HCT116 (cell line): Measurements from ENCODE around the gene USP2. TPM values are rescaled to one million over a fixed set of nuclear protein-coding genes. Genes with fewer than 3 reads are reported as not detected.

Source experiments
- ATAC-seq: fragments of 200-7000 bp; cut with Tn5 transposase; 2 replicates; pipeline ENCODE4 v1.9.1; 2020; ENCODE audit warnings: mild to moderate bottlenecking, moderate library complexity
- BruUV-seq: library from RNA; stranded (reverse); fragments of 400-500 nt; replicated peaks from 2 replicates; lab custom pipeline; 2021; lab: Mats Ljungman, UMichigan
- CTCF ChIA-PET: fragments of 300-600 bp; sonication (Branson Sonifier 250); formaldehyde crosslinking; loops from one replicate; lab custom pipeline; 2021; ENCODE audit warnings: antibody characterized with exemption; lab: Charles Lee
- POLR2A ChIA-PET: fragments of 300-600, 350-600 bp; sonication (Branson Sonifier 250); formaldehyde crosslinking; loops from one replicate; lab custom pipeline; 2021; ENCODE audit warnings: antibody characterized with exemption; lab: Charles Lee
- RAD21 ChIA-PET, 2 experiments: fragments of 300-600 bp; sonication (Branson Sonifier 250); formaldehyde crosslinking; loops; one replicate each; lab custom pipeline; 2023; ENCODE audit warnings: low total read pairs in 2 of 2; ENCODE audit not compliant: uncharacterized antibody in 2 of 2, unreplicated experiment in 2 of 2, low non-redundant PET in 1 of 2; lab: Charles Lee
- DNase-seq: peaks from one replicate; pipeline ENCODE4 v3.0.0-alpha.2; 2010; ENCODE audit warnings: low read depth, low spot score
- H2AFZ ChIP-seq: fragments of 200-600 bp; shearing (Covaris generic), sonication (generic); 2 replicates; pipeline ENCODE4 v1.6.1; 2017; ENCODE audit warnings: low read depth, mixed run types, mixed read lengths, antibody characterized with exemption, low read length; ENCODE audit not compliant: poor library complexity, severe bottlenecking
- H3K27ac ChIP-seq: 2 replicates; pipeline ENCODE4 v1.5.1; 2012; ENCODE audit warnings: low read depth, low read length
- H3K27me3 ChIP-seq: fragments of 200-600 bp; sonication (generic); 2 replicates; pipeline ENCODE4 v1.6.1; 2016; ENCODE audit warnings: mixed run types, low read length, mixed read lengths; ENCODE audit not compliant: insufficient read depth
- H3K36me3 ChIP-seq, 2 experiments: fragments of 200-500 bp in 1 of 2; fragments of 200-600 bp in 1 of 2; sonication (Bioruptor generic) in 1 of 2; sonication (generic) in 1 of 2; 2 replicates each; pipeline versions ENCODE4 v1.5.1 to v1.6.1; 2014 to 2016; ENCODE audit warnings: low read length in 2 of 2, inconsistent platforms in 1 of 2, mixed read lengths in 1 of 2, mixed run types in 1 of 2; ENCODE audit not compliant: insufficient read depth in 2 of 2, control insufficient read depth in 1 of 2
- H3K4me1 ChIP-seq, 2 experiments: fragments of 200-600 bp in 1 of 2; sonication (generic) in 1 of 2; 2 replicates each; pipeline versions ENCODE4 v1.5.1 to v1.6.1; 2012 to 2017; ENCODE audit warnings: low read length in 2 of 2, inconsistent platforms in 1 of 2, mild to moderate bottlenecking in 1 of 2, mixed read lengths in 1 of 2, mixed run types in 1 of 2, moderate library complexity in 1 of 2; ENCODE audit not compliant: insufficient read depth in 2 of 2, control insufficient read depth in 1 of 2
- H3K4me2 ChIP-seq: fragments of 200-600 bp; sonication (generic); 2 replicates; pipeline ENCODE4 v1.6.1; 2017; ENCODE audit warnings: mixed run types, low read length, mixed read lengths
- H3K4me3 ChIP-seq, 2 experiments: fragments of 200-600 bp in 1 of 2; sonication (generic) in 1 of 2; replicated peaks in 1 of 2; 2 replicates each; pipeline ENCODE4 v1.5.1; 2011 to 2016; ENCODE audit warnings: low read length in 2 of 2, control low read depth in 1 of 2, low read depth in 1 of 2, mild to moderate bottlenecking in 1 of 2, mixed read lengths in 1 of 2, mixed run types in 1 of 2
- H3K79me2 ChIP-seq: fragments of 200-600 bp; sonication (generic); 2 replicates; pipeline ENCODE4 v1.6.1; 2017; ENCODE audit warnings: mild to moderate bottlenecking, mixed run types, low read length, moderate library complexity, mixed read lengths; ENCODE audit not compliant: insufficient read depth
- H3K9ac ChIP-seq: fragments of 200-600 bp; sonication (generic); 2 replicates; pipeline ENCODE4 v1.6.1; 2016; ENCODE audit warnings: low read length, mixed read lengths
- H3K9me2 ChIP-seq: fragments of 200-600 bp; sonication (generic), shearing (Covaris generic); 2 replicates; pipeline ENCODE4 v1.6.1; 2017; ENCODE audit warnings: mixed run types, mild to moderate bottlenecking, moderate library complexity; ENCODE audit not compliant: insufficient read depth
- H3K9me3 ChIP-seq, 2 experiments: fragments of 200-500 bp in 1 of 2; fragments of 200-600 bp in 1 of 2; sonication (Bioruptor generic) in 1 of 2; sonication (generic) in 1 of 2; 2 replicates each; pipeline ENCODE4 v1.6.1; 2014 to 2017; ENCODE audit warnings: low read length in 2 of 2, mixed read lengths in 2 of 2, inconsistent platforms in 1 of 2, low read depth in 1 of 2, mild to moderate bottlenecking in 1 of 2, mixed run types in 1 of 2, moderate library complexity in 1 of 2; ENCODE audit not compliant: control insufficient read depth in 1 of 2, insufficient read depth in 1 of 2
- H4K20me1 ChIP-seq: fragments of 200-600 bp; sonication (generic), shearing (Covaris generic); 2 replicates; pipeline ENCODE4 v1.6.1; 2017; ENCODE audit warnings: mixed run types, mild to moderate bottlenecking, moderate library complexity; ENCODE audit not compliant: insufficient read depth
- CEBPB ChIP-seq: IDR thresholded peaks from 2 replicates; pipeline ENCODE4 v1.6.1; 2012; ENCODE audit warnings: low read depth
- CTCF ChIP-seq, 3 experiments: fragments of 200-600 bp in 1 of 3; sonication (generic) in 1 of 3; IDR thresholded peaks in 2 of 3; conservative IDR thresholded peaks in 1 of 3; 2 replicates each; pipeline ENCODE4 v1.5.1; 2012 to 2017; ENCODE audit warnings: low read depth in 2 of 3, low read length in 2 of 3, antibody characterized with exemption in 1 of 3, borderline replicate concordance in 1 of 3, control low read depth in 1 of 3, mild to moderate bottlenecking in 1 of 3, mixed read lengths in 1 of 3, mixed run types in 1 of 3, moderate library complexity in 1 of 3; ENCODE audit not compliant: insufficient read depth in 1 of 3
- EGR1 ChIP-seq: IDR thresholded peaks from 2 replicates; pipeline ENCODE4 v1.6.1; 2012; ENCODE audit warnings: low read depth
- EZH2 ChIP-seq: fragments of 200-600 bp; sonication (generic); IDR thresholded peaks from 2 replicates; pipeline ENCODE4 v1.6.1; 2017; ENCODE audit warnings: antibody characterized with exemption, mixed run types
- EZH2phosphoT487 ChIP-seq: fragments of 200-600 bp; IDR thresholded peaks from 2 replicates; pipeline ENCODE4 v1.6.1; 2018; ENCODE audit warnings: antibody characterized with exemption, borderline replicate concordance
- JUND ChIP-seq: IDR thresholded peaks from 2 replicates; pipeline ENCODE4 v1.6.1; 2012
- RAD21 ChIP-seq: IDR thresholded peaks from 2 replicates; pipeline ENCODE4 v1.6.1; 2012; ENCODE audit warnings: low read depth, mild to moderate bottlenecking
- SP1 ChIP-seq: IDR thresholded peaks from 2 replicates; pipeline ENCODE4 v1.6.1; 2012; ENCODE audit warnings: low read depth
- SRF ChIP-seq: IDR thresholded peaks from 2 replicates; pipeline ENCODE4 v1.6.1; 2012; ENCODE audit warnings: low read depth
- YY1 ChIP-seq: IDR thresholded peaks from 2 replicates; pipeline ENCODE4 v1.6.1; 2011; ENCODE audit warnings: low read length, low read depth, moderate library complexity, mild to moderate bottlenecking; ENCODE audit not compliant: insufficient replicate concordance; ENCODE audit errors: extremely low read depth
- ZBTB33 ChIP-seq: IDR thresholded peaks from 2 replicates; pipeline ENCODE4 v1.6.1; 2011; ENCODE audit warnings: mild to moderate bottlenecking, low read length, moderate library complexity; ENCODE audit not compliant: insufficient replicate concordance; ENCODE audit errors: extremely low read depth
- intact Hi-C: fragments of 100-400 bp; cut with micrococcal nuclease; formaldehyde crosslinking; loops from 2 replicates; pipeline ENCODE4 v1.10.0; 2022
- total RNA-seq: library from RNA; stranded (reverse); gene quantifications from one replicate; pipeline ENCODE4 v1.2.1, GENCODE V29; 2021; ENCODE audit not compliant: unreplicated experiment
- TF ChIP-seq, protein P1 (sequence below): IDR thresholded peaks from 2 replicates; pipeline ENCODE4 v1.6.1; 2012; ENCODE audit warnings: low read depth

The USP2 gene
- total RNA-seq, 1 experiment from 2014 or later, result 5.0 TPM

GRCh38 chr11:119403021-119403420 lies 21.5 kb upstream of the USP2 start:
- TF ChIP-seq EZH2 (no peak), CEBPB (no peak), ZBTB33 (no peak), EZH2phosphoT487 (no peak), EGR1 (no peak), SRF (no peak), JUND (no peak), SP1 (no peak), RAD21 (no peak), CTCF (IDR thresholded peaks at IDR 0.05 in 2 of 3, conservative IDR thresholded peaks at IDR 0.05 in 1 of 3; ENCODE audit: borderline replicate concordance in 1 of 3, insufficient read depth in 1 of 3, low read depth in 2 of 3, low read length in 2 of 3) (no peak), YY1 (no peak)
- TF ChIP-seq, protein P1, sequence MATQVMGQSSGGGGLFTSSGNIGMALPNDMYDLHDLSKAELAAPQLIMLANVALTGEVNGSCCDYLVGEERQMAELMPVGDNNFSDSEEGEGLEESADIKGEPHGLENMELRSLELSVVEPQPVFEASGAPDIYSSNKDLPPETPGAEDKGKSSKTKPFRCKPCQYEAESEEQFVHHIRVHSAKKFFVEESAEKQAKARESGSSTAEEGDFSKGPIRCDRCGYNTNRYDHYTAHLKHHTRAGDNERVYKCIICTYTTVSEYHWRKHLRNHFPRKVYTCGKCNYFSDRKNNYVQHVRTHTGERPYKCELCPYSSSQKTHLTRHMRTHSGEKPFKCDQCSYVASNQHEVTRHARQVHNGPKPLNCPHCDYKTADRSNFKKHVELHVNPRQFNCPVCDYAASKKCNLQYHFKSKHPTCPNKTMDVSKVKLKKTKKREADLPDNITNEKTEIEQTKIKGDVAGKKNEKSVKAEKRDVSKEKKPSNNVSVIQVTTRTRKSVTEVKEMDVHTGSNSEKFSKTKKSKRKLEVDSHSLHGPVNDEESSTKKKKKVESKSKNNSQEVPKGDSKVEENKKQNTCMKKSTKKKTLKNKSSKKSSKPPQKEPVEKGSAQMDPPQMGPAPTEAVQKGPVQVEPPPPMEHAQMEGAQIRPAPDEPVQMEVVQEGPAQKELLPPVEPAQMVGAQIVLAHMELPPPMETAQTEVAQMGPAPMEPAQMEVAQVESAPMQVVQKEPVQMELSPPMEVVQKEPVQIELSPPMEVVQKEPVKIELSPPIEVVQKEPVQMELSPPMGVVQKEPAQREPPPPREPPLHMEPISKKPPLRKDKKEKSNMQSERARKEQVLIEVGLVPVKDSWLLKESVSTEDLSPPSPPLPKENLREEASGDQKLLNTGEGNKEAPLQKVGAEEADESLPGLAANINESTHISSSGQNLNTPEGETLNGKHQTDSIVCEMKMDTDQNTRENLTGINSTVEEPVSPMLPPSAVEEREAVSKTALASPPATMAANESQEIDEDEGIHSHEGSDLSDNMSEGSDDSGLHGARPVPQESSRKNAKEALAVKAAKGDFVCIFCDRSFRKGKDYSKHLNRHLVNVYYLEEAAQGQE, result no peak
- no peak overlapping the region for H3K27ac ChIP-seq
- no peaks in the 10 kb centered on the region for H4K20me1 ChIP-seq
- peaks cover 0 to 7% of the 10 kb centered on the region in 2 experiments; a peak in 1 of 4 replicates for H3K36me3 ChIP-seq
- ATAC-seq, result no peak
- H3K4me2 ChIP-seq, result no peak overlapping the region
- no peak overlapping the region for H2AFZ ChIP-seq
- no TSS peak for BruUV-seq
- ChIA-PET RAD21 (no interaction called here), CTCF (interaction anchor here (1.2 kb wide), 1 partner anchor 11 kb away, joined by 4 read pairs; no protein-coding TSS in a partner anchor), POLR2A (no interaction called here)
- no peaks in the 10 kb centered on the region for H3K27me3 ChIP-seq
- no peaks in the 10 kb centered on the region for H3K9me2 ChIP-seq
- H3K9me3 ChIP-seq, result peaks cover 8 to 13% of the 10 kb centered on the region in 2 experiments; a peak in 2 of 4 replicates
- intact Hi-C loops, result no loop called here
- H3K4me1 ChIP-seq, result no peaks in the 10 kb centered on the region
- no peak overlapping the region for H3K9ac ChIP-seq
- no peak for DNase-seq
- no peak overlapping the region for H3K4me3 ChIP-seq
- H3K79me2 ChIP-seq, result no peaks in the 10 kb centered on the region
